Measurements from ENCODE around the gene TAF10.

TAF10 gene

DNA sequence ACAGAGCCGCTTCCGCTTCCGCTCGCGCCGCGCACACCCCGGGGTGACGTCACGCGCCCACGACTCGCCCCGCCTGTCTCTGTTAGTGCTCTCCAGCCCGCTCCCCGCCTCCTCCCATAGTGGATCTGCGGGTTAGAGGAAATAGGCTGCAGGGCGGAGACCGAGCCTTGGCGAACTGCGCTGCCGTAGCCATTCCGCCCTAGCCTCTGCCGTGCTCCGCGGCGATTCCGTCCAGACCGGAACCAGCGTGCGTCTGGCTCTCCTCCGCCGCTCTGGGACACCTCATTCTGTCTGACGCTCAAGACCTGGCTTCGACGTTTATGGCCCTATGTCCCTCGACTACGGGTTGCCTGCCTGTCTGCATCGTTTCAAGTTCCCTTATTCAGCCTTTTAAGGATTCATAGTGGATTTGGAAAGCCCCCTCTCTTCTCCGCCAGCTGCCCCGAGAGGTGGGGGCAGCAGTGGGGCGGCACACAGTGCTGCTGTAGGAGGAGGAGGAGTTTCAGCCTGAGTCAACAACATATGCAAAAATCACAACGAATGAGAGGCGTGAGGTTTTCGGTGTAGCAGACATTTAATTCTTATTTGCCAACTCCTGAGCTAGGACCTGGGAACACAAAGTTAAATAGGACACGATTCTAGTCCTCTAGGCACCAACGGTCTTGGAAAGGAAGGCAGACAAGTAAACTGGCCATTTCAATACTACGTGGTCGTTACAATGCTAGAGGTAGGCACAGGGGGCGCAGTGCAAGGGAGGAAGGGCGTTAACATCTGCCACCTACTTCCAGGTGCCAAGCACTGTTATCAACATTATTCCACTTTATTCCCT, at the start of gene TAF10:
Gene TAF10 (minus strand): TSS at position 4 of the 829 bp plus-strand sequence. CDS start 27 bp downstream, outside the sequence.
- DNase-seq: peak; percentile 76

- DNase-seq: no peak
Observed at GRCh38 chr11:6660712-6661111, 48.7 kb upstream of the TAF10 start.

DNA sequence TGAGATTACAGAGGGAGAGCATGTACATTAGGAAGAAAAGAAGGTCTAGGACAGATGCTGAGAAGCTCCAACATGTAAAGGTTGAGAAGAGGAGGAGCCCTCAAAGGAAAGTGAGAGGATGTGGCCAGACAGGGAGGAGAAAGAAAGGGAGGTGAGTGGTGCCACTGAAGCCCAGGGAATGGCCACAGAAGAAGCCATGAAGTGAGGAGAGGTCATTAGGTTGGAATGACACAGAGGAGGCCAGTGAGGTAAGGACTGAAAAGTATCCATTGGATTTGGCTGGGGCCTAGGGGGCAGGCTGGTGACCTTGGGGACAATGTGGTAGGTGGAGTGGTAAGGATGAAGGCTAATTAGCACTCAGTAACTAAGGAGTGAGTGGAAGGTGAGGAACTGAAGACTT, 46.6 kb upstream of the TAF10 start:
- no peak for DNase-seq

GRCh38 chr11:6657346-6657745, 45.3 kb upstream of the TAF10 start:
- DNase-seq: no peak

DNA sequence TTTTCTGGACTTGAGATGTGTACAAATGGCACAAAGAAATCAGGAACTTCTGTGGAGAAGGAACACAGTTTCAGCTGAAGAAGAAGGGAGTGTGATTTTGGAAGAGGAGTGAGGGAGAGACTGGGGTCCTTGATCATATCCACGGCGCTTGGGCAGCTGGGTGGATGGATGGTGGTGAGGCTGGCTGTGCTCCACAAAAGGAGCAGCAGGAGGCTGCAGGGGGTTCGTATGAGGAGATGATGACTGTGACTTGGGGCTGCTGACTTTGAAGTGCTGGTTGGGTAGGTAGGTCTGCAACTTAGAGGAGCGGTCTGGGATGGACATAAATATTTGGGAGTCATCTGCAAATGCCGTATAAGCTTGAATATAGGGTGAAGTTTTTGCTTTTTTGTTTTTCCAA, 44.9 kb upstream of the TAF10 start:
- no peak for DNase-seq

- DNase-seq: no peak
Observed at GRCh38 chr11:6656584-6656915, 44.5 kb upstream of the TAF10 start.

GRCh38 chr11:6655790-6656583, 44.0 kb upstream of the TAF10 start, which contains the start of gene DCHS1:
Gene DCHS1, minus strand, starts transcription at chr11:6655809. Its CDS starts 14,196 bp downstream, at chr11:6641613.
- no peak for DNase-seq

GRCh38 chr11:6655020-6655789, 43.2 kb upstream of the TAF10 start:
- no peak for DNase-seq

GRCh38 chr11:6654281-6655019, 42.4 kb upstream of the TAF10 start:
- DNase-seq: no peak

DNA sequence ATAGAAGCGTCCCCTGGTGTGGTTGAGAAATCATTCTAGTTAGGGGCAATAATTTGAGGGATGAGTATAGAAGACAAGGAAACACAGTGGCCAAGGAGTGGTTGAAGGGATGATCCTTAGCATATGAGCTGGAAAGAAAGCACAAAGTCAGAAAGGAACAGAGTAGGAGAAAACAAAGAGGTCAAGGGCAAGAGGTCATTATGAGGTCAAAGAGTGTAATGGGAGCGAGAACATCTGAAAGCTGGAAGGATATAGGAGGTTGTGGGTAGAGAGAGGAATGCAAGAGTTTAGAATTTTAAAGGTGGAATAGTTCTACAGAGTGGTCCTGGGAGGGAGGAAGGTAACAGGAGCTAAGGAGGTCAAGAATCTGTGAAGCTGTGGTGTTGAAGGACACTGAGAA, 41.6 kb upstream of the TAF10 start:
- no peak for DNase-seq

DNA sequence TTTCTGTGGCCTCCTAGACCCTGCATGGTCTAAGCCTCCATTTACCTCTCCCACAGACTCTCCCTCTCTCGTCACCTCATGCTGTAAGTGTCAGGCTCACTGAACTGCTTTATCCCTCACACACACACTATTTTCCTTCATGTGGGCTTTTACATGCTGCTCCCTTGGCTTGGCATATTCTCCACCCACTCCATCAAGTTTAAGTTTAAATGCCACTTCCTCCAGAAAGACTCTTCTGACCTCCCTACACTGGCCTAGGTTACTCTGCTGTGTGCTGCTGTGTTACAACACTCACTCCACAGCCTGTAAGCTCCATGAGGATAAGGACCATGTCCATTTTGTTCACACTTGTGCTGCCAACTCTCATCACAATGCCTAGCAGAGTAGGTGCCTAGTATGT, 41.1 kb upstream of the TAF10 start:
- no peak for DNase-seq

GRCh38 chr11:6652182-6652581, 40.2 kb upstream of the TAF10 start:
- no peak for DNase-seq

- no peak for DNase-seq
Observed at GRCh38 chr11:6650980-6651379, 39.0 kb upstream of the TAF10 start.

DNA sequence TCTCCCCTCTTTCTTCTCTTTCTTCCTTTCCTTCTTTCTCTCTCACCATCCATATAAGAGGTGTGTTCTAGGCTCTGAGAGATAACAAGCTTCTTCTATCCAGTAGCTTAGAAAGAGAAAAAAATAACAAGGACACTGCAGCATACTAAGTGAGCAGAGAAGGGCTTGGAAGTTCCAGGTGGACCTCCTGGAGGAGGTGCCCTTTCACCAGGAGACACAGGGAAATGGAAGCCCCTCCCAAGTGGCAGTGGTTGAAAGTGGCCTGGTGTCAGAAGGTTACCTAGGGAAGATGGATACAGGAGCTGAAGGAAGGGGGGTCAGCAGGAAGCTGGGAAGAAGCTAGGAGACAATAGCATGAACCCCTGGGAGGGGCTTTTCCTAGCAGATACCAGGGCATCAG, 38.1 kb upstream of the TAF10 start:
- no peak for DNase-seq

DNA sequence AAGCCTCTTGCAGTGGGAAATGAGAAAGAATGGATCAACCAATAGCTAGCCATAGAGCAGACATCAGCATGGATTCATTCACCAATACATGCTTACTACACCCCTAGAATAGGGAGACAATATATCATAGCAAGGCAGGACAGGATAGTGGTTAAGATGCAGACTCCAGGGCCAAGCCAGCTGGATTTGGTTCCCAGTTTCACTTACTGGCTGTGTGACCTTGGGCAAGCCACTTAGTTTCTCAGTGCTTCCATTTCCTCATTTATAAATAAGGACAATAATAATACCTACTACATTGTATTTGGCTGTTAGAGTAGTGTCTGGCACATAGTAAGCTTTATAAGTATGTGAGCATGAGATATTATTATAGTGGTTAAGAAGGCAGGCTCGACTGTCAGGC, 36.5 kb upstream of the TAF10 start:
- DNase-seq: no peak

- no peak for DNase-seq
Observed at GRCh38 chr11:6647836-6648235, 35.8 kb upstream of the TAF10 start.

DNA sequence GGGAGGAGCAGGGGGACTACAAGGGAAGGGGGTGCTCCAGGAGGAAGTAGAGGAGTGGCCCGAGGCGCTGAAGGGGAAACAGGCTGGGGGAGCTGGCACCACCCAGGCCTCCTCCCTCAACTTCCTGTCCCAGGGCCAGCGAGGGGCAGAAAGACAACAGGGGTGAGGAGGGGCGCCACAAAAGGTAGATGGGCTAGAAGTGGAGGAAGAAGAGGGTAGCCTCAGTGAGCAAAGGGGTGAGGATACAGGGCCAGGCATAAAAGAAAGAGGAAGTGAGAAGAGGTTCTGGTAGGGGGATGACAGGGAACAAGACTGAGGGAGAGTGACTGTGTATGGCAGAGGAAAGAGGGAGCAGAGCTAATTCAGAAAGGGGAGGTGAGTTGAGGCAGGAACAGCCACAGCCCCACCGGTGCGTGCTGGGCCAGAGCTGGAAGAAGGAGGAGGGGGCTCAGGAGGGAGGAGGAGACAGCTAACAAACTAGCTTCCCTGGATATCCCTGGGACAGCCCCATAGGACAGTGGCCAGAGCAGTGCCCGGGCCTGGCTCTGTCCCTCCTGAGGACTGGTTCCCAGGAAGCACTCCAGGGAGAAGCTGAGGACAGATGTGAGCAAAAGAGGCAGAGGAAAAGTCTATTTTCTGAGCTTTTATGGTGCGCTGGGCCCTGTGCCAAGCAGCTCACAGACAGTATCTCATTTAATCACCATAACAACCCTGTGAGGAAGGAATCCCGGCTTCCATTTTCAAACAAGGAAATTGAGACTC, 35.1 kb upstream of the TAF10 start:
- no peak for DNase-seq

GRCh38 chr11:6646576-6646917, 34.5 kb upstream of the TAF10 start:
- no peak for DNase-seq

GRCh38 chr11:6646071-6646470, 34.1 kb upstream of the TAF10 start:
- DNase-seq: no peak

DNA sequence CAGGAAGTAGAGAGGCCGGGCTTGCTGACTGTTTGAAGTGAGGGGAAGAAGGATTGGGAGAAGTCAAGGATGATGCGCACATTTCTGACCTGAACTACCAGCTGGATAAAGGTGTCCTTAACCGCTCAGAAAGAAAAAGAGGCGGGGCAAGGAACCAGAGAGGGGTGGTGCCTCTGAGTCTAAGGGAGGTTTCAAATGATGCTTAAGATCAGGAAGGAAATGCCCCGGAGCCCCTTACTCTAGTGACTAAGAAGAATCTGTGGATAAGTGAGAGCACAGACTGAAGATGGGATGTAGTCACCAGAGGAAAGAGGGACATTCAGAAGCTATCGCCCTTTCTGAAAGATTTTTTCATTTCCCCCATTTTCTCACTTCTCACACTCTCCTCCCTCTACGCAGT, 30.9 kb upstream of the TAF10 start:
- DNase-seq: no peak

- no peak for DNase-seq
Observed at GRCh38 chr11:6640985-6641701, 29.1 kb upstream of the TAF10 start.
